ENCODE data around the gene ALDH1A2. TPM values are rescaled to one million over a fixed set of nuclear protein-coding genes. Genes with fewer than 3 reads are reported as not detected.
"Not testable (repeated sequence)": the region's sequence is repeated elsewhere in the genome, so short reads cannot be mapped to it uniquely, and the experiment has no call there.

The ALDH1A2 gene
- total RNA-seq = 1 to 10 TPM; 5.4 to 5.6 TPM
- long read RNA-seq, full-length matches to known transcripts = 3 of 7 reads
- long read RNA-seq, partial matches to known transcripts = 2 of 7 reads
- long read RNA-seq, other reads (novel, unspliced or antisense) = 2 of 7 reads

GRCh38 chr15:58065445-58066041 is at the start of gene ALDH1A2:
Gene ALDH1A2 (minus strand): TSS chr15:58065711. CDS start chr15:58065650, 61 bp downstream.
- intact Hi-C loops (cut with DNase I, micrococcal nuclease) = no loop called here
- ATAC-seq = peak; percentile 57

DNA sequence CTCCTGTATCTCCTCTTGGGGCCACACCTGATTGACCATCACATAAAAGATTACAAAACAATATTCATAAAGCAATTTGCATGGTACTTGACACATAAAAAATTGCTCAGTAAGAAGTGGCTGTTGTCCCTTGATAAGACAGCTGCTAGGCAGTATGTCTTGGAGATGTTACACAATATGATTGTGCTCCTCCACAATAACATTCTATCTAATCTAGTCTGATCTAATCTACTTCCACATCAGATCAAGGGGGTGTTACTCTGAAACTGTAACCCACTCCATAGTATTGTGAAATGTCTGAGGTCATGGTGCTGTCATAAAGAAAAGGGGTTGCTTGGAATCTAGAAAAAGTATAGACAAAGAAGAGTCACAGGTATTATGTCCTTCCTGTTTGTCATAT is 49.3 kb upstream of the ALDH1A2 start:
- DNase-seq = no peak
- intact Hi-C loops (cut with DNase I, micrococcal nuclease) = no loop called here
- no peak for ATAC-seq

More at GRCh38 chr15:58065445-58066041, at the start of gene ALDH1A2:
- DNase-seq = peak in 1 of 2 donors; percentile 19

- ATAC-seq = no peak
- no peak for DNase-seq
Measured at GRCh38 chr15:58114388-58114787, 48.9 kb upstream of the ALDH1A2 start.

DNA sequence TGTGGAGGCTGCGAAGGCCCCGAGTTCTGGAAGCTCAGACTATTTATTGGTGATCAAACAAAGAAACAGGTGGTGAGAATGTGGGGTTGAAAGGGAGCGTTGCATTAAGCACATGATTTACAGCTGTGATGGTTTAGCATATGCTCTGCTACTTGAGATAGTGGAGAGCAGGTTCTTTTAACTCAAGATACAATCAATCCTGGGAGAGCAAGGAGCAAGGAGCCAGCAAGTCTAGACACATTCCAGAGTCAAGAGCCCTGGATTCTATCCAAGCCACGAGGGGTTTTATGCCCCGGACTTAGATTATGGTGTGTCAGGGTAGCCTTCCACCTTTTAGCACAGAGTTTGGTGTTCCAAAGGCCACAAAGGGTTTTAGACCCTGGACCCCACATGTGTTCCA is 47.8 kb upstream of the ALDH1A2 start:
- ATAC-seq; intact Hi-C loops (cut with DNase I, micrococcal nuclease); DNase-seq: not testable (repeated sequence)

More at GRCh38 chr15:58114388-58114787, 48.9 kb upstream of the ALDH1A2 start:
- intact Hi-C loops (cut with DNase I, micrococcal nuclease) = no loop called here

GRCh38 chr15:58111718-58112104 is 46.2 kb upstream of the ALDH1A2 start:
- ATAC-seq (no peak), DNase-seq (no peak)
- intact Hi-C loops (cut with DNase I, micrococcal nuclease) = no loop called here

GRCh38 chr15:58110999-58111717 is 45.6 kb upstream of the ALDH1A2 start:
- intact Hi-C loops (cut with DNase I, micrococcal nuclease) = no loop called here
- no peak for DNase-seq

DNA sequence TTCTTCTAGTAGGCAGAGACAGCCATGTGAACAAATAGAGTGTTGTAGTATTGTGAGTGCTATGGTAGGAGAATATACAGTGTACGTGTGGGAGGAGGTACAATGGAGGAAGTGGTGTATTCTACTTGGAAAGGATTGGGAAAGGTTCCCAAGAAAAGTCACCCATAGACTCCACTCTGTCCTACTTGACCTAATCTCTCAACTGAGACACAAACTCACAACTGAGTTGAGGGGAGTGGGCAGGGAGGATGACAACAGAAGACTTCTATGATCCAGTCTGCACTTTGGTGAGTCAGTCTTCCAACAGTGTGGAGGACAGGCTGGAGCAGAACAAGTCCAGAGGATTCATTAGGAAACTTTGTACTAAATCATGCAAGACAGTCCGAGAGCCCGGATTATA is 43.9 kb upstream of the ALDH1A2 start:
- intact Hi-C loops (cut with DNase I, micrococcal nuclease) = no loop called here
- DNase-seq = no peak
- ATAC-seq = no peak

More at GRCh38 chr15:58110999-58111717, 45.6 kb upstream of the ALDH1A2 start:
- no peak for ATAC-seq

DNA sequence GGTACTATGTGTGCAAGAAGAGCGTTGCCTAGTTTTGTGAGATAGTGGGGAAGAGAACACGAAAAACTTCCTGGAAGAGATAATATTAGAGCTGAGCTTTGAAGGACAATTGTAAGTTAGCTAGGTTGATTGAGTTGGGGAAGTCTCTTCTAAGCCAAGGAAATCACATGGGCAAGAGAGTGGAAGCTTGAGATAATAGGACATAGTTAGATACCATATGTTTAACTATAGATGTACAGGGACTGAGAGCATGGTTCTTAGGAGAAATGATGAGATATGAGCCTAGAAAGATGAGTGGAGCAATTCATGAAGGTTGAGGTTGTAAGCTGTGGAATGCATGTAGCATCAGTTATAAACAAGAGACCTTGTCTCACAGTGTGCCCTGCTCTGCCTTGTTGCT is 42.6 kb upstream of the ALDH1A2 start:
- intact Hi-C loops (cut with DNase I, micrococcal nuclease) = no loop called here

GRCh38 chr15:58103482-58103881 is 38.0 kb upstream of the ALDH1A2 start:
- DNase-seq = no peak
- ATAC-seq = no peak
- intact Hi-C loops (cut with DNase I, micrococcal nuclease) = no loop called here

More for the DNA sequence above, 42.6 kb upstream of the ALDH1A2 start:
- ATAC-seq (no peak), DNase-seq (no peak)

- intact Hi-C loops (cut with DNase I, micrococcal nuclease) = no loop called here
- no peak for ATAC-seq
- DNase-seq = no peak
Measured at GRCh38 chr15:58096529-58097084, 31.1 kb upstream of the ALDH1A2 start.

DNA sequence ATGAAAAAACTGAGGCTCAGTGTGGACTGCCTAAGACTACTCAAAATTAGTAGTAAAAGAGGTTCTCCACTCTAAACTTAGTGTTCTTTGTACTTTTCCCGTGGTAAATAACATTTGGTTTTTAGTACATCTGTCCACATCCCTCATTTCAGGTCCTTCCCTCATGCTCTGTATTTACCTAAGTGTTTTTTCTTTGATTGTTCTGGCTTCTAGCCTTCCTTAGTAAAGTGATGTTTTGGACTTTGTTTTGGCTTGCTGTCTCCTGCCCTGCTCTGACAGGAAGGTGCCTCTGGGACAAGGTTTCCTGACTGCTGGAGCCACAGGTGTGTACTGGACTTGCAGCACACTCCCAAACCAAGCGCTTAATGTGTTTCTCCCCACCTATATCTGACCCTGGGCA is 29.9 kb upstream of the ALDH1A2 start:
- DNase-seq (no peak), ATAC-seq (no peak)
- intact Hi-C loops (cut with DNase I, micrococcal nuclease) = no loop called here

DNA sequence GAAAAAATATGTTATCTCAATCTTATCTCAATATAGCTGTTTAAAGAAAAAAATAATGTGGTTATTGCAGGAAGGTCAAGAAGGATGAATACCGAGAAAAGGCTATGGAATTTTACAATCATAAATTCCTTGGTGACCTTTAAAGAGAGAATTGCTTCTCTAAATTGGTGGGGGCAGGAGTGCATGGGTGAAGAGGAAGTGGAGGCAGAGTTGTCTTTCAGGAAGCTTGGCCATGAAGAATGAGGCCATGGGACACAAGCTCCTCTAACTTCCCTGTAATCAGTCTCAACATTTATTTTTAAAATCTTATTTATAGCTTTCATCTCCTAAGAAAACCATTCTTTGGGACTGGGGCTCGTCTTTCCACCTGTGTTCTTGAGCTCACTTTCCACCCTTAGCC is 22.4 kb upstream of the ALDH1A2 start:
- DNase-seq (no peak), ATAC-seq (no peak)
- intact Hi-C loops (cut with DNase I, micrococcal nuclease) = loop anchor here in 1 of 2 donors (10.0 kb wide), 1 partner anchor 333 kb away; no protein-coding TSS in a partner anchor

DNA sequence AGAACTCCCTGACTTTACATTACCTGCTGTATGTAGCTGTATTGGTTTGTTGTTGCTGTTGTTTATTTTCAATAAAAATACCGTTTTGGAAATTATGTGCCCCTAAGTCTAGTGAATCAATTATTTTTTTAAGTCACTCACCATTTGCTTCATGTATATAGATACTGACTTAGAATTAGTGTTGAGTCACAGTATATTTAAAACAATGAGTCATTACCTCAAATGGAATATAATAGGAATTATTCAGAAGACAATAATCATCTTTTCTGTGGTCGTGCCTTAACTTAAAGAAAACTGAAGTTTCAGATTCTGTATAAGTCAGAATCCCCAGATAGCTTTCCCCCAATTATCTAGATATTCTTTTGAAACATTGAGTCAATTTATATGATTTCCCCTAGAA is 21.0 kb upstream of the ALDH1A2 start:
- ATAC-seq (no peak), DNase-seq (no peak)
- intact Hi-C loops (cut with DNase I, micrococcal nuclease) = loop anchor here in 1 of 2 donors (10.0 kb wide), 1 partner anchor 332 kb away; no protein-coding TSS in a partner anchor

DNA sequence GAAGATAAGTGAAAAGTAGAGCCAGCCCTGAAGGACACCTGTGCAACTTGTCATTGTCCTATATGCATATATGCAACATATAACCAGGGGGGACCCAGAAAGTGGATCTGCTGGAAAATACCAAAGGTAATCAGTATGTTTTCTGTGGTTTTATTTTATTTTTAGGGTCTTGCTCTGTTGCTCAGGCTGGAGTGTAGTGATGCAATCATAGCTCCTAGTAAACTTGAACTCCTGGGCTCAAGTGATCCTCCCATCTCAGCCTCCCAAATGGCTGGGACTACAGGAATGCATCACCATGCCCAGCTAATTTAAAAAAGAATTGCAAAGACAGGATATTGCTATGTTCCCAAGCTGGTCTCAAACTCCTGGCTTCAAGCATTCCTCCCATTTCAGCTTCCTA is 18.0 kb upstream of the ALDH1A2 start:
- ATAC-seq (no peak), DNase-seq (no peak)
- intact Hi-C loops (cut with DNase I, micrococcal nuclease) = loop anchor here in 1 of 2 donors (10.0 kb wide), 1 partner anchor 329 kb away; no protein-coding TSS in a partner anchor

GRCh38 chr15:58081891-58082290 is 16.4 kb upstream of the ALDH1A2 start:
- intact Hi-C loops (cut with DNase I, micrococcal nuclease) = loop anchor here in 1 of 2 donors (10.0 kb wide), 1 partner anchor 327 kb away; no protein-coding TSS in a partner anchor
- DNase-seq (no peak), ATAC-seq (no peak)

DNA sequence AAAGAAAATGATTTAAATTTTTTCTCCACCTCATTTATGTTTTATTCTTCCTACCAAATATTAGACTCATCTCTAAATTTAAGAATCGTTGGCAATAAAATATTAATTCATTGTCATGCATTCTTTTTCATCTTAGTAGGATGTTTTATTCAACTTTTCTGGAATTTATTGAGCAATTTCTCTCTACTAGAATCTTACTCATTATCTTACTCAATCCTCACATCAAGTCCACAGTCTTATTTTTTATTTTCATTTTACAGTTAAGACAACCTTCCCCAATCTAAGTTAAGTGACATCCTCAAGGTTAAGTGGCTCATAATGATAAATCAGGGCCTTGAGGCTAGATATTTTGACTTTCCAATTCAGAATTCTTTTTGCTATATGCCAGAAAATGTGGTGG is 15.9 kb upstream of the ALDH1A2 start:
- no peak for ATAC-seq
- intact Hi-C loops (cut with DNase I, micrococcal nuclease) = loop anchor here in 1 of 2 donors (10.0 kb wide), 1 partner anchor 327 kb away; no protein-coding TSS in a partner anchor
- DNase-seq = no peak

GRCh38 chr15:58080959-58081358 is 15.4 kb upstream of the ALDH1A2 start:
- intact Hi-C loops (cut with DNase I, micrococcal nuclease) = loop anchor here in 1 of 2 donors (10.0 kb wide), 1 partner anchor 326 kb away; no protein-coding TSS in a partner anchor
- not testable (repeated sequence) for DNase-seq, ATAC-seq

DNA sequence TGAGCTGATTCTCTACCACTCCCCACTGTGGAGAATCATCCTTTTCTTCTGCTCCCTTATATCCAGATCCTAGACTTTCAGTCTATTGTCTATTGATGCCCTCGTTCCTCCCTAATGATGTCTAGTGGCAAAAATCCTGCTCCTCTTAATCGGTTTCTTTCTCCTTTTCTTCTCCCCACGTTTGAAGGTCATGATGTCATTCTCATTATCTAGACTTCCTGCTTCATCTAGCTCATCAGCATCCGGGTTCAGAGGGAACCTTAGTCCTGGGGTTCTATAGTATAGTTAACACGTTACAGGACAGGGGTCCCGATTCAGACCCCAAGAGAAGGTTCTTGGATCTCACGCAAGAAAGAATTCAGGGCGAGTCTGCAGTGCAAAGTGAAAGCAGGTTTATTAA is 14.9 kb upstream of the ALDH1A2 start:
- DNase-seq (no peak), ATAC-seq (no peak)
- intact Hi-C loops (cut with DNase I, micrococcal nuclease) = loop anchor here in 1 of 2 donors (10.0 kb wide), 1 partner anchor 326 kb away; no protein-coding TSS in a partner anchor

- intact Hi-C loops (cut with DNase I, micrococcal nuclease) = no loop called here
- no peak for DNase-seq
- no peak for ATAC-seq
Measured at GRCh38 chr15:58078591-58078990, 13.1 kb upstream of the ALDH1A2 start.
